Ishikawa (cell line): ENCODE results near the gene IMMP2L.

ENCODE experiments used
- CEBPB ChIP-seq: IDR thresholded peaks from 2 replicates; pipeline ENCODE4 v1.6.1; 2012
- CREB1 ChIP-seq: IDR thresholded peaks from 2 replicates; pipeline ENCODE4 v1.6.1; 2012; ENCODE audit warnings: low read depth
- EGR1 ChIP-seq: IDR thresholded peaks from 2 replicates; pipeline ENCODE4 v1.6.1; 2012
- EP300 ChIP-seq: IDR thresholded peaks from 2 replicates; pipeline ENCODE4 v1.6.1; 2012; ENCODE audit warnings: borderline replicate concordance
- FOXM1 ChIP-seq: IDR thresholded peaks from 2 replicates; pipeline ENCODE4 v1.6.1; 2012; ENCODE audit warnings: low read depth, borderline replicate concordance
- NFIC ChIP-seq: IDR thresholded peaks from 2 replicates; pipeline ENCODE4 v1.6.1; 2012
- RAD21 ChIP-seq: IDR thresholded peaks from 2 replicates; pipeline ENCODE4 v1.6.1; 2012; ENCODE audit warnings: low read depth
- TAF1 ChIP-seq: IDR thresholded peaks from 2 replicates; pipeline ENCODE4 v1.6.1; 2012; ENCODE audit warnings: low read depth, mild to moderate bottlenecking
- TCF12 ChIP-seq: IDR thresholded peaks from 2 replicates; pipeline ENCODE4 v1.6.1; 2012; ENCODE audit warnings: low read depth
- TEAD4 ChIP-seq: IDR thresholded peaks from 2 replicates; pipeline ENCODE4 v1.6.1; 2012
- YY1 ChIP-seq: IDR thresholded peaks from 2 replicates; pipeline ENCODE4 v1.6.1; 2012; ENCODE audit warnings: low read depth
- ZBTB7A ChIP-seq: IDR thresholded peaks from 2 replicates; pipeline ENCODE4 v1.6.1; 2012; ENCODE audit warnings: low read depth
- TF ChIP-seq, protein P1 (sequence below): IDR thresholded peaks from 2 replicates; pipeline ENCODE4 v1.6.1; 2012
- TF ChIP-seq, protein P2 (sequence below): IDR thresholded peaks from 2 replicates; pipeline ENCODE4 v1.6.1; 2012
- TF ChIP-seq, protein P3 (sequence below): IDR thresholded peaks from 2 replicates; pipeline ENCODE4 v1.6.1; 2012; ENCODE audit warnings: low read depth, mild to moderate bottlenecking

The IMMP2L gene

DNA sequence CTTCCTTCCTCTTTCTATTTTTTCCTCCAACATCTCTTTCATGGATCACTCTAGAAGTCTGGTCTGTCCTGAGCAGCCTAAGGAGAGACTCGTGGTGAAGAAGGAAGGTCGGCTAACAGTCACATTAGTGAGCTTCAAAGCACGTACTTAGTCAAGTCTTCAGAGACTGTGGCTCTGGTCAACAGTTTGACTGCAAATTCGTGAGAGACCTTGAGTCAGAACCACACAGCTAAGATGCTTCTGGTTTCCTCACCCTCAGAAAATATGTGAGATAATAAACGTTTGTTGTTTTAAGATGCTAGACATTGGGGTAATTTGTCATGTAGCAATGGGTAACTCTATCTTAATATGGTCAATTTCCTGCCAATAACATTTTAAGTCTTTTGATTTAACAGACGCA, 597.5 kb downstream of the IMMP2L start:
- TF ChIP-seq, protein P1, sequence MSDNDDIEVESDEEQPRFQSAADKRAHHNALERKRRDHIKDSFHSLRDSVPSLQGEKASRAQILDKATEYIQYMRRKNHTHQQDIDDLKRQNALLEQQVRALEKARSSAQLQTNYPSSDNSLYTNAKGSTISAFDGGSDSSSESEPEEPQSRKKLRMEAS = no peak
- TF ChIP-seq TCF12 (no peak), CEBPB (no peak), TAF1 (no peak), RAD21 (no peak), TEAD4 (no peak), YY1 (no peak), NFIC (no peak)
- TF ChIP-seq, protein P2, sequence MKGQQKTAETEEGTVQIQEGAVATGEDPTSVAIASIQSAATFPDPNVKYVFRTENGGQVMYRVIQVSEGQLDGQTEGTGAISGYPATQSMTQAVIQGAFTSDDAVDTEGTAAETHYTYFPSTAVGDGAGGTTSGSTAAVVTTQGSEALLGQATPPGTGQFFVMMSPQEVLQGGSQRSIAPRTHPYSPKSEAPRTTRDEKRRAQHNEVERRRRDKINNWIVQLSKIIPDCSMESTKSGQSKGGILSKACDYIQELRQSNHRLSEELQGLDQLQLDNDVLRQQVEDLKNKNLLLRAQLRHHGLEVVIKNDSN = no peak

DNA sequence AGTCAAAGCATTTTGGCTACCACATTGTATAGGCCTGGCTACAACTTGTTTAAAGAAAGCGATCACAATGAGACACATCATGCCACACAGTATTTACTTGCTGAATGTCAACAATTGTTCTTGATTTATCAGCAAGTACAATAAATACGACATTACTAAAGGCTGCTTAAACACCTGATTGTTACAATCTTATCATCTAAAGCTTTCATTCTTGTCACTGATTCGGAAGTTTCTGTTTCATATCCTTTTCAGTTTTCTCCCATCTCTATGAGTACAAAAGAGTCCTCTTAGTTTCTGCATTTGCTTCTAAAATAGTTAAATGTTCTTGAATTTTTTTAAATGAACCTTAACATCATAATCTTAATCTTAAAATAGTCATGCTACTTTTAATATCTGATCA, 599.5 kb downstream of the IMMP2L start:
- no peak for TF ChIP-seq TAF1
- TF ChIP-seq CEBPB = no peak
- TF ChIP-seq ZBTB7A = no peak
- TF ChIP-seq NFIC = no peak
- TF ChIP-seq TCF12 = no peak
- TF ChIP-seq EP300 = no peak
- no peak for TF ChIP-seq TEAD4
- no peak for TF ChIP-seq EGR1
- TF ChIP-seq YY1 = no peak
- no peak for TF ChIP-seq RAD21
- TF ChIP-seq CREB1 = no peak
- TF ChIP-seq, protein P1 = no peak
- TF ChIP-seq, protein P3, sequence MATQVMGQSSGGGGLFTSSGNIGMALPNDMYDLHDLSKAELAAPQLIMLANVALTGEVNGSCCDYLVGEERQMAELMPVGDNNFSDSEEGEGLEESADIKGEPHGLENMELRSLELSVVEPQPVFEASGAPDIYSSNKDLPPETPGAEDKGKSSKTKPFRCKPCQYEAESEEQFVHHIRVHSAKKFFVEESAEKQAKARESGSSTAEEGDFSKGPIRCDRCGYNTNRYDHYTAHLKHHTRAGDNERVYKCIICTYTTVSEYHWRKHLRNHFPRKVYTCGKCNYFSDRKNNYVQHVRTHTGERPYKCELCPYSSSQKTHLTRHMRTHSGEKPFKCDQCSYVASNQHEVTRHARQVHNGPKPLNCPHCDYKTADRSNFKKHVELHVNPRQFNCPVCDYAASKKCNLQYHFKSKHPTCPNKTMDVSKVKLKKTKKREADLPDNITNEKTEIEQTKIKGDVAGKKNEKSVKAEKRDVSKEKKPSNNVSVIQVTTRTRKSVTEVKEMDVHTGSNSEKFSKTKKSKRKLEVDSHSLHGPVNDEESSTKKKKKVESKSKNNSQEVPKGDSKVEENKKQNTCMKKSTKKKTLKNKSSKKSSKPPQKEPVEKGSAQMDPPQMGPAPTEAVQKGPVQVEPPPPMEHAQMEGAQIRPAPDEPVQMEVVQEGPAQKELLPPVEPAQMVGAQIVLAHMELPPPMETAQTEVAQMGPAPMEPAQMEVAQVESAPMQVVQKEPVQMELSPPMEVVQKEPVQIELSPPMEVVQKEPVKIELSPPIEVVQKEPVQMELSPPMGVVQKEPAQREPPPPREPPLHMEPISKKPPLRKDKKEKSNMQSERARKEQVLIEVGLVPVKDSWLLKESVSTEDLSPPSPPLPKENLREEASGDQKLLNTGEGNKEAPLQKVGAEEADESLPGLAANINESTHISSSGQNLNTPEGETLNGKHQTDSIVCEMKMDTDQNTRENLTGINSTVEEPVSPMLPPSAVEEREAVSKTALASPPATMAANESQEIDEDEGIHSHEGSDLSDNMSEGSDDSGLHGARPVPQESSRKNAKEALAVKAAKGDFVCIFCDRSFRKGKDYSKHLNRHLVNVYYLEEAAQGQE = no peak
- TF ChIP-seq FOXM1 = no peak
- TF ChIP-seq, protein P2 = no peak

DNA sequence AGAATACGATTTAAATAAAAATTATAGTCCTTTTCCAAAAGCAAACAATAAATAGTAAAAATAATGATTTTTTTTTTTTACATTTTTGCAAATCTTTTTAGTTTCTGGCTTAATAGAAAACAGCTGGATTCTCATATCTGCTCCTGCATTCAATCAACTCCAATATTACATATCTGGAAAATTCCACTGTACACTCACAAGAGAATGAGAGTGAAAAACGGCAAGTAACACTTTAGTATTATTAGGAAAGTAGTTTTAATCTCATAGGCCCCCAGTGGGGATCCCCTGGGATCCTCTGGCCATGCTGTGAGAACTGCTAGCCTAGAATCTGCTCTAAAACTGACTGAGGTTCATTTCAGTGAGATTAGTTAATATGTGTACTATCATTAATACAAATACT, 599.9 kb downstream of the IMMP2L start:
- TF ChIP-seq ZBTB7A (no peak), EP300 (no peak), CEBPB (no peak), TEAD4 (no peak), CREB1 (no peak)
- TF ChIP-seq, protein P1 = no peak
- TF ChIP-seq, protein P3 = no peak

DNA sequence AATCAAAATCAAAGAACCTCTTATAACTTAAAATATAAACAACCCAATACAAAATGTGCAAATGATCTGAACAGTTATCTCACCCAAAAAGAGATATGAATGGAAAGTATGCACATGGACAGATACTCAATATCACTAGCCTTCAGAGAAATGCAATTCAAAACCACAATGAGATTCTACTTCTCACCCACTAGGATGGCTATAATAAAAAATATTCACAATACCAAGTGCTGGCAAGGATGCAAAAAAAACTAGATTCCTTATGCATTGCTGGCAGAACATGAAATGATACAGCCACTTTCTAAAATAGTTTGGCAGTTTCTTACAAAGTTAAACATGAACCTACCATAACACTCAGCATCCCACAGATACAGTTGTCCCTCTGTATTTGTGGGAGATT, 601.5 kb downstream of the IMMP2L start:
- TF ChIP-seq TAF1 = no peak
- TF ChIP-seq, protein P3 = no peak
- TF ChIP-seq EGR1 = no peak
- TF ChIP-seq EP300 = no peak
- TF ChIP-seq, protein P2 = no peak
- TF ChIP-seq FOXM1 = no peak
- TF ChIP-seq RAD21 = no peak
- TF ChIP-seq ZBTB7A = no peak
